ENCODE data around the gene TIFAB.

Gene TIFAB

DNA sequence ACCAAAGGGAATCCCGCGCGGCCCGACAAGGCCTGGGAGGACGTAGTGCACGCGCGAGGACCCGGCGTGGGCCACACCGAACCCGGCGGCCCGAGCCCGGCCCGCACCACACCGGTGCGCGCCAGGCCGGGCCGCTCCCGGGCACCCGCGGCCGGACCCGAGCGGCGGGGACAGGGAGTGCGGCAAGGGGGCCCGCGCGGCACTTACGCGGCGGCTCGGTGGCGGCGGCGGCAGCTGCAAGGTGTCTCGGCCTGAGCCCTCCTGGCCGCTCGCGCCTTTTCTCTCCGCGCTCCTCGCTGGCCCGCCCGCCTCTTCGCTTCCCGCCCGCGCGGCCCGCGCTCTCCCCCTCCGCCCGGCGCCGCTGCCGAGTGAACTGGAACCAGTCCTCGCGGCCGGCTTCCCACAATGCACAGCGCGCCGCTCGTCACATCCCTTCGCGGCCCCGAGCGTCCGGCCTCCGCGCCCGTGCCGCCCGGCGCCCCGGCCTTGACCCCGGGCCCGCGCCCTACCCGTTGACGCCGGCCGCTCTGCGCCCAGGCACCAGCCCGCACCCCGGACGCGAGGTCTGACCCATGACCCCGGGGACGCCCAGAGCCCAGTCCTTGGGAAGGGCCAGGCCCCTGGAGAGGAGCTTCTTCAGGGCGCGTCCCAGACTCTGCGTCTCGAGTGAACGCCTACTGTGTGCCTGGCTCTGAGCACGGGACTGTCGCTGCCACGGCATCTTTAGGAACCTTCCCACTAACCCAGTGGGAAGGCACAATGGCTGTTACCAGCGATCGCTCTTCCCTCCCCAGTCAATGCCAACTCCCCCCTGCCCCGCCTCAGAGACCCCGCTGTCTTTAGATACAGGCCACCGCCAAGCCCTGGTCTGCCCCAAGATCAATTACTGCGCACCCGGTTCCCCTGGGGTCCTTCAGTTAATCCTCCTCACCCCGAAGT, 53.0 kb downstream of the TIFAB start, which contains the start of gene MACROH2A1:
MACROH2A1 (minus strand) TSS at position 377 of the 939 bp plus-strand sequence. CDS start 10,138 bp downstream, outside the sequence.
- no peak for TF ChIP-seq CTCF (IDR thresholded peaks at IDR 0.05; ENCODE audit: low read depth, low read length)
- H3K36me3 ChIP-seq: peaks cover 36% of the 10 kb centered on the region

GRCh38 chr5:135398160-135398854, 53.8 kb downstream of the TIFAB start:
- peak; percentile 52 for DNase-seq
- Histone ChIP-seq H3K36me3 (peaks cover 43% of the 10 kb centered on the region), H3K27ac (peak overlapping the region; percentile 94), H3K4me3 (ENCODE audit: low read depth, low read length) (peak overlapping the region; percentile 94), H3K27me3 (ENCODE audit: insufficient read depth, low read depth, severe bottlenecking) (no peaks in the 10 kb centered on the region), H3K9me3 (ENCODE audit: severe bottlenecking) (no peaks in the 10 kb centered on the region)
- no peak for TF ChIP-seq CTCF (IDR thresholded peaks at IDR 0.05; ENCODE audit: low read depth, low read length)

More for the DNA sequence above, 53.0 kb downstream of the TIFAB start, which contains the start of gene MACROH2A1:
- no peaks in the 10 kb centered on the region for H3K27me3 ChIP-seq (ENCODE audit: insufficient read depth, low read depth, severe bottlenecking)
- peak within 1 kb of the TSS; percentile 94 for H3K4me3 ChIP-seq (ENCODE audit: low read depth, low read length)
- no peaks in the 10 kb centered on the region for H3K9me3 ChIP-seq (ENCODE audit: severe bottlenecking)
- peak within 1 kb of the TSS; percentile 94 for H3K27ac ChIP-seq
- peak; percentile 87 for DNase-seq
